Ovary (tissue), 3 donors: ENCODE measurements around the gene ZNF441.

ENCODE experiments used
- EP300 ChIP-seq: sonication (generic); formaldehyde crosslinking; IDR thresholded peaks from one replicate; pipeline ENCODE4 v1.6.1; 2017; ENCODE audit warnings: antibody characterized with exemption
- POLR2A ChIP-seq: fragments of 450-650 bp; IDR thresholded peaks from one replicate; pipeline ENCODE4 v1.6.1; 2017; ENCODE audit warnings: antibody characterized with exemption, mild to moderate bottlenecking, moderate library complexity
- TF ChIP-seq, protein P1 (sequence below), 3 donors: fragments of 450-650 bp in 2 of 3; fragments of 200-600 bp in 1 of 3; IDR thresholded peaks; one replicate each; pipeline versions ENCODE4 v1.5.1 to v1.8.0; 2016 to 2022; ENCODE audit warnings: antibody characterized with exemption in 3 of 3, mild to moderate bottlenecking in 1 of 3
- donor health status: DM: no; HTN: no; CAD: no.

- TF ChIP-seq, protein P1, sequence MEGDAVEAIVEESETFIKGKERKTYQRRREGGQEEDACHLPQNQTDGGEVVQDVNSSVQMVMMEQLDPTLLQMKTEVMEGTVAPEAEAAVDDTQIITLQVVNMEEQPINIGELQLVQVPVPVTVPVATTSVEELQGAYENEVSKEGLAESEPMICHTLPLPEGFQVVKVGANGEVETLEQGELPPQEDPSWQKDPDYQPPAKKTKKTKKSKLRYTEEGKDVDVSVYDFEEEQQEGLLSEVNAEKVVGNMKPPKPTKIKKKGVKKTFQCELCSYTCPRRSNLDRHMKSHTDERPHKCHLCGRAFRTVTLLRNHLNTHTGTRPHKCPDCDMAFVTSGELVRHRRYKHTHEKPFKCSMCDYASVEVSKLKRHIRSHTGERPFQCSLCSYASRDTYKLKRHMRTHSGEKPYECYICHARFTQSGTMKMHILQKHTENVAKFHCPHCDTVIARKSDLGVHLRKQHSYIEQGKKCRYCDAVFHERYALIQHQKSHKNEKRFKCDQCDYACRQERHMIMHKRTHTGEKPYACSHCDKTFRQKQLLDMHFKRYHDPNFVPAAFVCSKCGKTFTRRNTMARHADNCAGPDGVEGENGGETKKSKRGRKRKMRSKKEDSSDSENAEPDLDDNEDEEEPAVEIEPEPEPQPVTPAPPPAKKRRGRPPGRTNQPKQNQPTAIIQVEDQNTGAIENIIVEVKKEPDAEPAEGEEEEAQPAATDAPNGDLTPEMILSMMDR (IDR thresholded peaks at IDR 0.05) = no peak
- TF ChIP-seq EP300 (no peak), POLR2A (no peak)
Measured at GRCh38 chr19:11806354-11807098, 39.7 kb downstream of the ZNF441 start.
